Measurements from ENCODE around the gene TEX53.

TEX53 gene

DNA sequence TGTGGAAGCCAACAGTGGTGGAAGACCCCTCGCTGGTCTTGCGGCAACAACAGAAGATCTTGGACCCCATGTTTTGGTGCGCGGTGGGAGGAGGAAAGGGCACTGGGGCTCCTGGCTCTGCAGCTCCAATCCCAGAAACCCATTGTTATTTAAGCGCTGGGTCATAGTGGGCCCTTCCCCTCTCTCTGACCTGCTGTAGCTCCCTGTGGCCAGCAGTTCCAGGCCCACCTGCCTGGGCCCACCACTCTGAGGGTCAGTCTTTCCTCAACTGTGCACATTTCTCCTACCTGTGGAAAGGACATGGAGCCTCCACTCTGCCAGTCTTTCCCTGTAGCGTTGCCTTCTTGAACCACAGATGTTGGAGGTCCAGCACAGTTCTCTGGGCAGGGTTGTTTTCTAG is at the start of gene TEX53:
Gene TEX53 (minus strand): TSS at position 101 of the 400 bp plus-strand sequence. CDS start 31 bp downstream, at position 70.
- Mint-ChIP-seq H3K27ac (no peak within 1 kb of the TSS), H3K9me3 (ENCODE audit: low read depth) (no peaks in the 10 kb centered on the region)

DNA sequence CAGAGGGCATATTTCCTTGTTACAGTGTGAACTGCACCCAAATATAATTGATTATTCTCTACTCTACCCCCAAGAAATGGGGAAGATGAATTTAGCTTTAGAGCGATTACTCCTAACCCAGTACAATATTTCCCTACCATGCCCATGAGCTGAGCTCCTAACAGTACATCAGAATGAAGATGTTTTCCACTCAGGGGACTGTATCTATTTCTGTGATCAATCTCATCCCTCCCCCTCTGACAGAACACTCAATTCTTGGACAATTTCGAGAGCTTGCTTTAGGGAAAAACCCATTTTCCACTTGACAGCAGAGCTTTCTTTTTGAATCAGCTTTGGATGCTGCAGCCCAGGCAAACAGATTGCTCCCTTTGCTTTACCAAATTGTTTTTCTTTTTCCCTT is 49.1 kb upstream of the TEX53 start:
- H3K4me1 Mint-ChIP-seq (ENCODE audit: low read depth), result peaks cover 23% of the 10 kb centered on the region

More for the DNA sequence above, at the start of gene TEX53:
- H3K4me1 Mint-ChIP-seq (ENCODE audit: low read depth), result peaks cover 12% of the 10 kb centered on the region
- no peak within 1 kb of the TSS for H3K4me3 Mint-ChIP-seq
- peaks cover 4% of the 10 kb centered on the region for H3K36me3 Mint-ChIP-seq
- no peaks in the 10 kb centered on the region for H3K27me3 Mint-ChIP-seq

DNA sequence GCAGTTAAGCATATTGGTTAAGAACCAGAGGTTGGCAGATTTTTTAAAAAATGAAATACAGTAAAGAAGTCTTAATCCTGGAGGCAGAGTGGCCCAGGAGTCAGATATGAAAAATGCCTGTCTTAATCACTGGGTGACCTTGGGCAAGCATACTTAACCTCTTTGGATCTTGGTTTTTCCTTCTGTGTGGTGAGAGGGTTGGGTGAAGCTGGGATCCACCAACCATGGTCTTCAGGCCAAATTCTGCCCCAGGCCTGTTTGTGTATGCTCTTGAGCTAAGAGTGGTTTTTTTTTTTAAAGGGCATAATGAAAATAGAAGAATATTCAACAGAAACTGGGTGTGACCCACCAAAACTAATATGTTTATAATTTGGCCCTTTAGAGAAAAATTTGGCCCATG is 44.4 kb upstream of the TEX53 start:
- Mint-ChIP-seq H3K4me3 (no peak overlapping the region), H3K9me3 (ENCODE audit: low read depth) (no peaks in the 10 kb centered on the region), H3K4me1 (ENCODE audit: low read depth) (peaks cover 29% of the 10 kb centered on the region), H3K27ac (peak overlapping the region; percentile 68), H3K27me3 (no peaks in the 10 kb centered on the region), H3K36me3 (no peaks in the 10 kb centered on the region)

More for the DNA sequence above, 49.1 kb upstream of the TEX53 start:
- no peaks in the 10 kb centered on the region for H3K36me3 Mint-ChIP-seq
- H3K9me3 Mint-ChIP-seq (ENCODE audit: low read depth), result no peaks in the 10 kb centered on the region
- H3K27ac Mint-ChIP-seq, result peak overlapping the region; percentile 19
- no peaks in the 10 kb centered on the region for H3K27me3 Mint-ChIP-seq
- H3K4me3 Mint-ChIP-seq, result no peak overlapping the region

DNA sequence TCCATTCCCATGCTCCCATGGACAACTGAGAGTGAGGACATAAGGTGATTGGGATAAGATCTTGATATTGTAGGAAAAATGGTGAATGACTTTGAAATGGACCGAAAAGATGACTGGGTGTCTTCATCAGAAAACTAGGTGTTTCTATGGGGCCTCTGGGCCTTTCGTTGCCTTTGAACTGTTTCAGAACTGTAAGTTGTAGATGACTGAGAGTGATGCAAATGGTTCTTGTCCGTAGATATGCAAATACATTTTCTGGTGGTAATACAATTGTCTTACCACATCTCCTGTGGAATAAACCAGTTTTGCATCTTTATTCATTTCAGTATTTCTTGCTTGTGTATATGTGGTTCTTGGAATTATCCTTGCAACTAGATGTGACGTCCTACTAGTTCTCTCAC is 40.3 kb upstream of the TEX53 start:
- H3K4me1 Mint-ChIP-seq (ENCODE audit: low read depth), result peaks cover 57% of the 10 kb centered on the region
- H3K4me3 Mint-ChIP-seq, result peak overlapping the region; percentile 72
- H3K9me3 Mint-ChIP-seq (ENCODE audit: low read depth), result no peaks in the 10 kb centered on the region
- H3K27me3 Mint-ChIP-seq, result no peaks in the 10 kb centered on the region
- H3K36me3 Mint-ChIP-seq, result no peaks in the 10 kb centered on the region
- H3K27ac Mint-ChIP-seq, result peak overlapping the region; percentile 98

DNA sequence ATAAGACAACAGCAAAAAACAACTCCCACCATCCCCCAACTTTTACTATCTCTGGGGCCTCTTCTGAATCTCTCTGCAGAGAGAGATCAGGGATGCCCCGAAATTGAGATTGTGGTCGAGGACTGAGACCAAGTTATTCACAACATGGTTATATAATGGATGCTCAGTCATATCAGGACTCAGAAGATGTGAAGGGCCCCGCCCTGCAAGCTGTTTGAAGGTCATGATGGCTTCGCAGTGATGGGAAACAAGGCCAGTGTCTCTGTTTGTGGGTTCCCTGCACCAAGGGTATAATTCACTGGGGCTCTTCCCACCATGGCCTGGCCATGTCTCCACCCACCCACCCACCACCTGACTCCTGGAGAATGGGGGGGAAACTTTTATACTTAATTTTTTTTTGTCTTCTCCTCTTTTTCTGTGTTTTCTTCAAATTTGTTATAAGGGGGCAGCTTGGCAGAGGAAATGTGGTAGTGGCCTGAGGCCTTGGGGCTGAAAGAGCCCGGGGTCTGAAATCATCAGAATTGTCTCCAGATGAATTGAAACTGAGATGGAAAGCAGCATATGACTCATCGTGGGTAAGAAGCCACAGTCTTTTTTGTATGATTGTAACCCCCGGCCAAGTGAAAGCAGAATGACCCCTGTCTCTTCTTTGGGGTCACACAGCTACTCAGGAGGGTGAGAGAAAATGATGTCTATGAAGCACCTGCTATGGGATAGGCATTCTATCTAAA is 39.4 kb upstream of the TEX53 start:
- Mint-ChIP-seq H3K4me1 (ENCODE audit: low read depth) (peaks cover 65% of the 10 kb centered on the region), H3K36me3 (no peaks in the 10 kb centered on the region), H3K27me3 (no peaks in the 10 kb centered on the region), H3K27ac (peak overlapping the region; percentile 98), H3K4me3 (peak overlapping the region; percentile 72), H3K9me3 (ENCODE audit: low read depth) (no peaks in the 10 kb centered on the region)

DNA sequence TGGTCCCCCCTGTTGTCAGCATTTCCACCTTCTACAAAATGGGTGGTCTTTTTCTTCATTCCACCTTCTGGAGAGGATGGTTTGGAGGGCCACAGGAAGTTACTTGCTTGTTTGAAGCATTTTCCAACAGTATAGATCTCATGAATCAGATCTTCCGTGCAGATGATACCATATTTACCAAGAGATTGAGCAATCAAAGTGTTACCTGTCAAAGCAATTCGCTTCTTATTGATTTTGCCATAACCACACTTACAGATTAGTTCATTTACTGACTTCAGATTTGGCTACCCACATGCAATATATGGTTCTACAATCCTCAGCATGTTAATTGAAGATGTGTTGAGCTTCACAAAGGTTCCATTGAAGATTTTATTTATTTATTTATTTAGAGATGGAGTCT is 38.3 kb upstream of the TEX53 start:
- Mint-ChIP-seq H3K4me1 (ENCODE audit: low read depth) (peaks cover 70% of the 10 kb centered on the region), H3K4me3 (peak overlapping the region; percentile 13), H3K27me3 (no peaks in the 10 kb centered on the region), H3K36me3 (no peaks in the 10 kb centered on the region), H3K9me3 (ENCODE audit: low read depth) (no peaks in the 10 kb centered on the region), H3K27ac (peak overlapping the region; percentile 98)

DNA sequence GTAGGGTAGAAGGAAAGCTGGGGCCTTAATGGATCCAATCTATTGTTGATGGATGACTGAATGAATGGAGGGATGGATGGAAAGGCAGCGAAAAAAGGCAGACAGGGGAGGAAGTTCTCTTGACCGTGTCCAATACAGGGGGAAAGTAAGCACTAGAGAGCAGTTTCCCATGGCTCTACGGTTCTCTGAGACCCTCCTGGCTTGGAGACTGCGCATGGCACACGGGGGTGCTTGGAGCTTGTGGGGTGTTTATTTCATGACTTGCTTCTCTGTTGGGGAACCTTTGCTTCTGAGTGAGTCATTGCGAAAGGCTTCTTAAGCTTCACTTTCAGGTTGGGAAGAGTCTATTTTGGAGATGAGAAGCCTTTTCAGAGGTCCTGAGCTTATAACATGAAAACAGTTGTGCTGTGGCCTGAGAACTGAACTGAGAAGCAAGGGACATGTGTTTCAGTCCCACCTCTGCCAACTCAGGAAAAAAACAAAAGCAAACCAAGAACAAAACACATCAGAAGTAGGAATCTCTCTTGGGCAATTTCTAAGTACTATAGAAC is 37.2 kb upstream of the TEX53 start:
- Mint-ChIP-seq H3K4me3 (peak overlapping the region; percentile 49), H3K27me3 (no peaks in the 10 kb centered on the region), H3K27ac (peak overlapping the region; percentile 97)

DNA sequence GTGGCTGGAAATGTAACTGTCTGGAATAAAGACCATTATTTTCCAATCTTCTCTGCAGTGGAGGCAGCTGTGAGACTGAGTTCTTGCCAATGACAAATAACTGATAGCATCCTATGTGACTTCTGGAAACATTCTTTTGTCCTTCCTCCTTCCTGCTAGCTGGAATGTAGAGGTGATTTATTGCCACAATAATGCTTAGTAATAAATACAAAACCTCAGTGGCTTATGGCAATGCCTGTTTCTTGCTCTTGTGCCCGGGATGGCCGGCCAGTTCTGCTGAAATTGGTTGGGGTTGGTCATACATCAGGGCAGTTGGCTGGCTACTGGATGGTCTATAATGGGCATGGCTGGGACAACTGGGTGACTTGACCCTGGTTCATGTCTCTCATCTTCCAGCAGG is 36.5 kb upstream of the TEX53 start:
- Mint-ChIP-seq H3K4me3 (no peak overlapping the region), H3K27me3 (no peaks in the 10 kb centered on the region), H3K36me3 (peaks cover 3% of the 10 kb centered on the region), H3K4me1 (ENCODE audit: low read depth) (peaks cover 84% of the 10 kb centered on the region), H3K9me3 (ENCODE audit: low read depth) (no peaks in the 10 kb centered on the region), H3K27ac (peak overlapping the region; percentile 97)

More for the DNA sequence above, 37.2 kb upstream of the TEX53 start:
- H3K4me1 Mint-ChIP-seq (ENCODE audit: low read depth), result peaks cover 82% of the 10 kb centered on the region
- H3K36me3 Mint-ChIP-seq, result peaks cover 3% of the 10 kb centered on the region
- no peaks in the 10 kb centered on the region for H3K9me3 Mint-ChIP-seq (ENCODE audit: low read depth)

DNA sequence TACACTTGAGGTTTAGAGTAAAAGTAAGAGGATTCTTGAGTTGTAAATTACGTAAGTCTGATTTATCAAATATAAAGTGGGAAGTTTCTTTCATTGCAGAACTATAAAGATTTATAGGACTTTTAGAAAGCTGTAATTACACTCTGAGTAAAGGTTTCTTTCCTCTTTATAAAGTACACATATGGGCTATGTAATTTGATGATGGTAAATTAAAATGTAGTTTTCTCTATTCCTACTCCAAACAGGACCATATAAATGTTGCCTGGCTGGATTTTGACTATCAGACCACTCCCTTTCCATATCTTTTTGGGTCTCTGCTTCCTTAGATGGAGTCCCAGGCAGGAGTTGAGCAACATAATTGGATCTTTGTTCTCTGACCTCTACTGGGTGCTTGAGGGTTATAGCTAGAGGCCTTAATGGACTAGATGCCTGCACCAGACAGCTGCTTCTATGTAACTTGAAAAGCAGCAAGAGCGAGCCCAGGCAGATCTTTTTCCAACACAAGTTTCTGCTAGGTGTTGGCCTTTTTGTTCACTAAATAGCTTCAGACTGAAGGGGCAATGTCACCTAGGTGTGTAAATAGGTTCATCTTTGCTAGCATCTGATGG is 35.7 kb upstream of the TEX53 start:
- Mint-ChIP-seq H3K9me3 (ENCODE audit: low read depth) (no peaks in the 10 kb centered on the region), H3K27me3 (no peaks in the 10 kb centered on the region), H3K4me1 (ENCODE audit: low read depth) (peaks cover 85% of the 10 kb centered on the region), H3K36me3 (peaks cover 3% of the 10 kb centered on the region), H3K4me3 (peak overlapping the region; percentile 13), H3K27ac (peak overlapping the region; percentile 97)

DNA sequence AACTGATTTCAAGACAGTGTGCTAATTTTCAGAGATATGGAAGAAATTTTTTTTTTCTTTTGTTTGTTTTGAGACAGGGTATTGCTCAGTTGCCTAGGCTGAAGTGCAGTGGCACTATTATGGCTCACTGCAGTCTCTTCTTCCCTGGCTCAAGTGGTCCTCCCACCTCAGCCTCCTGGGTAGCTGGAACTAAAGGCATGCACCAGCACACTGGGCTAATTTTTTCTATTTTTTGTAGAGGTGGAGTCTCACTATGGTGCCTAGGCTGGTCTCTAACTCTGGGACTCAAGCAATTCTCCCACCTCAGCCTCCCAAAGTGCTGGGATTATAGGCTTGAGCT is 34.3 kb upstream of the TEX53 start:
- no peaks in the 10 kb centered on the region for H3K27me3 Mint-ChIP-seq
- peaks cover 6% of the 10 kb centered on the region for H3K36me3 Mint-ChIP-seq
- peak overlapping the region; percentile 70 for H3K4me3 Mint-ChIP-seq
- peak overlapping the region; percentile 97 for H3K27ac Mint-ChIP-seq
- H3K9me3 Mint-ChIP-seq (ENCODE audit: low read depth), result no peaks in the 10 kb centered on the region
- H3K4me1 Mint-ChIP-seq (ENCODE audit: low read depth), result peaks cover 81% of the 10 kb centered on the region

DNA sequence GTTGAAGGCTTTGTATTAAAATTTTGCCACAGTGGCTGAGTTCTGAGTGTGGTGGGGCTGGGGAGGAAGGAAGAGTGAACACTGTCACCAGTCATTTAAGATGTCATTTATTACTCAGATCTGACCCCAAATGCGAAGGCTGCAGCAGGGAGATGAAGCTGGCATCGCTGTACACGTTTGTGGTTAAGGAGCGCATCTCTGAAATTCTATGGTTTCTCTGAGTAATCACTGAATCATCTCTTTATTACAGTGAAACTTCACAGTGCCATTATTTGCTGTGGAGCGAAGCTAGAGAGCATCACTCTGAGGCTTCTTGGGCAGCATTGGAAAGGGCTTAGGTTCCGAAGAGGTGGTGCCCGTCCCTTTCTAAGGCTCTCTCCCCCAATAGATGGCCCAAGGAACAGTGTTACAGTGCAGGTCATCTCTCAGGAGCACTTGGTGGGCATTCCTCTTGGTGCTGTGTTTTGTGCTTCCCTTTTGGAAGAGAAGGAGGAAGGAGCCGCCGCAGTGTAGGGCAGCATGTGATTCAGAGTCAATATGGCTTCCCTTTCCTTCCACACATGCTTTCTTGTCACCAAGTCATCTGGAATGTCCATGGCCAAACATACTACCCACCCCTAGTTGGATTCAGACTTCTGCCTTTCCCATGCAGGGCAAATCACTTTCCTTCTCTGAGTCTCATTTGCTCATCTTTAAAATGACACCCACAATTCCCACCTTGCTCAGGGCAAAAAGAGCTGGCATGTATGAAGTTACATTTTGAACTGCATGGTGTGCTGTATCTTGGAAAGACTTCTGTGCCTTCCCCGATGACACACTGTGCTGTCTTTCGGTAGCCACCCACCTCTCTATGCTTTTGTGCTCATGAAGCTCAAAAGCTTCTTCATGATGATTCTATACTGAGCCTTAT is 33.7 kb upstream of the TEX53 start:
- Mint-ChIP-seq H3K4me1 (ENCODE audit: low read depth) (peaks cover 81% of the 10 kb centered on the region), H3K36me3 (peaks cover 6% of the 10 kb centered on the region), H3K27me3 (no peaks in the 10 kb centered on the region), H3K9me3 (ENCODE audit: low read depth) (no peaks in the 10 kb centered on the region), H3K27ac (peak overlapping the region; percentile 97), H3K4me3 (peak overlapping the region; percentile 70)

DNA sequence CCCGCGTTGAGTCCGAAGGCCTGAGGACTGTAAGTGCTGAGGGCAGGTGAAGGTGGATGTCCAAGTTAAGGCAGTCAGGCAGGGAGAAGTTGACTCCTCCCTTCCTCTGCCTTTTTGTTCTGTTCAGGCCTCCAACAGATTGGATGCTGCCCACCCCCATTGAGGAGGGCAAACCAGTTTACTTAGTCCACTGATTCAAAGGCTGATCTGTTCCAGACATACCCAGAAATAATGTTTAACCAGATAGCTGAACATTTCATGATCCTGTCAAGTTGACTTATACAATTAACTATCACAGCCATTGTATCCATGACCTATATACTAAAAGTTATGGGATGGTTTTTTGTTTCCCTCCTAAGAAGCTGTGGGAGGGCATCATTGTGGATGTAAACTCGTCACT is 32.7 kb upstream of the TEX53 start:
- peaks cover 8% of the 10 kb centered on the region for H3K36me3 Mint-ChIP-seq
- H3K9me3 Mint-ChIP-seq (ENCODE audit: low read depth), result no peaks in the 10 kb centered on the region
- H3K27ac Mint-ChIP-seq, result peak overlapping the region; percentile 97
- peaks cover 83% of the 10 kb centered on the region for H3K4me1 Mint-ChIP-seq (ENCODE audit: low read depth)
- H3K27me3 Mint-ChIP-seq, result no peaks in the 10 kb centered on the region
- peak overlapping the region; percentile 70 for H3K4me3 Mint-ChIP-seq

DNA sequence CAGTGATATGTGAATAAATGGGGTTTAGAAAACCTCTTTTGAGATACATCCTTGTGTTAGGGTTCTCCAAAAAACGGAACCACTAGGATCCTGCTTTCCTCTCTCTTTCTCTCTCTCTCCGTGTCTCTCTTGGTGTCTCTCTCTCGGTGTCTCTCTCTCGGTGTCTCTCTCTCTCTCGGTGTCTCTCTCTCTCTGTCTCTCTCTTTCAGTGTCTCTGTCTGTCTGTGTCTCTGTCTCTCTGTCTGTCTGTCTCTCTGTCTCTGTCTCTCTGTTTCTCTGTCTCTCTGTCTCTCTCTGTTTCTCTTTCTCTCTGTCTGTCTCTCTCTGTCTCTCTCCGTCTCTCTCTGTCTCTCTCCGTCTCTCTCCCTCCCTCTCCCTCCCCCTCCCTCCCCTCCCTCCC is 32.2 kb upstream of the TEX53 start:
- Mint-ChIP-seq H3K9me3 (ENCODE audit: low read depth) (no peaks in the 10 kb centered on the region), H3K27ac (peak overlapping the region; percentile 97), H3K4me3 (peak overlapping the region; percentile 15), H3K27me3 (no peaks in the 10 kb centered on the region), H3K36me3 (peaks cover 8% of the 10 kb centered on the region), H3K4me1 (ENCODE audit: low read depth) (peaks cover 81% of the 10 kb centered on the region)

DNA sequence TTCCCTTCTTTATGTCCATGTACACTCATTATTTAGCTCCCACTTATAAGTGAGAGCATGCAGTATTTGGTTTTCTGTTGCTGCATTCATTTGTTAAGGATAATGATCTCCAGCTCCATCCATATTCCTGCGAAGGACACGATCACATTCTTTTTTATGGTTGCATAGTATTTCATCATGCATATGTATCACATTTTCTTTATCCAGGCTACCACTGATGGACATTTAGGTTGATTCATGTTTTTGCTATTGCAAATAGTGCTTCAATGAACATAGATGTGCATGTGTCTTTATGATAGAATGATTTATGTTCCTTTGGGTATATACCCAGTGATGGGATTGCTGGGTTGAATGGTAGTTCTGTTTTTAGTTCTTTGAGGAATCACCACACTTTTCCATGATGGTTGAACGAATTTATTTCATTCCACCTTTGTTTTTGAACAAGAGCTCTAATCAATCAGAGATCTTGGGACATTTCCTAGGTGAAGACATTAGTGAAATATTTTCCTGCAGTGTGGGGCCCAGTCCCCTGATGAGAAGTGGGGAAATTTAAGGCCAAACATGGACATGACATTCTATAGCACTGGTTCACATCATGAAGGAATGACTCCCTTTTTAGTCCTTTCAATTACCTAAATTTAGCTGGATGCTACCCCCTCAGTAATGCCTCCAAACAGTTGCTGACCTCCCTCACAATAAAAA is 31.5 kb upstream of the TEX53 start:
- no peak overlapping the region for H3K4me3 Mint-ChIP-seq
- H3K4me1 Mint-ChIP-seq (ENCODE audit: low read depth), result peaks cover 79% of the 10 kb centered on the region
- H3K9me3 Mint-ChIP-seq (ENCODE audit: low read depth), result no peaks in the 10 kb centered on the region
- H3K27ac Mint-ChIP-seq, result peak overlapping the region; percentile 97
- H3K36me3 Mint-ChIP-seq, result peaks cover 8% of the 10 kb centered on the region
- no peaks in the 10 kb centered on the region for H3K27me3 Mint-ChIP-seq
